Psoas muscle (tissue), 8 donors: Measurements from ENCODE around the gene LY6G6C. TPM values are rescaled to one million over a fixed set of nuclear protein-coding genes. Genes with fewer than 3 reads are reported as not detected.
A peak's percentile ranks its signal among the peaks of the same experiment; 100 is the strongest.

Experiments used
- ATAC-seq, 4 donors: fragments of 200-7000 bp; cut with Tn5 transposase; one replicate each; pipeline ENCODE4 v1.9.1; 2020; ENCODE audit warnings: moderate library complexity in 3 of 4, mild to moderate bottlenecking in 2 of 4
- DNase-seq, 2 donors: peaks; one replicate each; pipeline ENCODE4 v3.0.0-alpha.2; 2020
- H3K27ac ChIP-seq: fragments of 200-600 bp; one replicate; pipeline ENCODE4 v1.8.0; 2022
- H3K27me3 ChIP-seq, 3 donors: fragments of 200-600 bp in 1 of 3; one replicate each; pipeline versions ENCODE4 v1.6.1 to v1.8.0; 2013 to 2022; ENCODE audit warnings: low read length in 2 of 3, mild to moderate bottlenecking in 2 of 3, moderate library complexity in 1 of 3; ENCODE audit not compliant: insufficient read depth in 3 of 3
- H3K36me3 ChIP-seq, 2 donors: fragments of 200-600 bp in 1 of 2; one replicate each; pipeline versions ENCODE4 v1.6.1 to v1.8.0; 2013 to 2022; ENCODE audit warnings: low read depth in 1 of 2, mild to moderate bottlenecking in 1 of 2, moderate library complexity in 1 of 2; ENCODE audit not compliant: insufficient read depth in 1 of 2
- H3K4me1 ChIP-seq: fragments of 200-600 bp; one replicate; pipeline ENCODE4 v1.8.0; 2022
- H3K4me3 ChIP-seq: fragments of 200-600 bp; one replicate; pipeline ENCODE4 v1.8.0; 2022; ENCODE audit warnings: mild to moderate bottlenecking
- H3K9me3 ChIP-seq: fragments of 200-600 bp; one replicate; pipeline ENCODE4 v1.8.0; 2022
- WGBS, 3 donors: extraction: QIAGEN DNeasy Blood & Tissue Kit; methylation state at CpG; one replicate each; pipeline versions ENCODE4 v1.1.6 to v1.1.7; 2013; 5-methylcytosine and 5-hydroxymethylcytosine counted together
- intact Hi-C, 2 donors: fragments of 100-400 bp; cut with DNase I; formaldehyde crosslinking; loops; one replicate each; pipeline versions ENCODE4 v1.11.0 to v1.14.2; 2022
- polyA plus RNA-seq, 3 donors: library from polyadenylated mRNA; stranded (reverse); fragments of 200-250 nt; gene quantifications; one replicate each; pipeline ENCODE4 v1.2.3, GENCODE V29; 2013
- total RNA-seq, 4 donors: library from RNA; stranded (reverse); fragmentation: NEBNext Ultra II Directional in 2 of 4; extraction: Animal tissue kit (Norgen Biotek cat#: 25700) in 2 of 4; gene quantifications; one replicate each; pipeline versions ENCODE4 v1.2.1 to v1.2.4, GENCODE V29; 2021 to 2023
- TF ChIP-seq, protein P1 (sequence below): fragments of 200-600 bp; IDR thresholded peaks from one replicate; pipeline ENCODE4 v1.8.0; 2022; ENCODE audit warnings: antibody characterized with exemption
- donor health status: healthy with polysubstance abuse.
- donor health status: DM: no; HTN: no; CAD: no; lungs with moderate emphysema.
- donor health status: Bipolar disorder and iron deficiency.
- donor health status: healthy.
- donor health status: DM: yes; HTN: yes; CAD: no.
- donor health status: DM: no; HTN: no; CAD: no.
- donor health status: DM: no; HTN: no; CAD: no.
- donor health status: DM: yes; HTN: yes; CAD: no.

Gene LY6G6C
- total and polyA plus RNA-seq, 7 donors = not detected

DNA sequence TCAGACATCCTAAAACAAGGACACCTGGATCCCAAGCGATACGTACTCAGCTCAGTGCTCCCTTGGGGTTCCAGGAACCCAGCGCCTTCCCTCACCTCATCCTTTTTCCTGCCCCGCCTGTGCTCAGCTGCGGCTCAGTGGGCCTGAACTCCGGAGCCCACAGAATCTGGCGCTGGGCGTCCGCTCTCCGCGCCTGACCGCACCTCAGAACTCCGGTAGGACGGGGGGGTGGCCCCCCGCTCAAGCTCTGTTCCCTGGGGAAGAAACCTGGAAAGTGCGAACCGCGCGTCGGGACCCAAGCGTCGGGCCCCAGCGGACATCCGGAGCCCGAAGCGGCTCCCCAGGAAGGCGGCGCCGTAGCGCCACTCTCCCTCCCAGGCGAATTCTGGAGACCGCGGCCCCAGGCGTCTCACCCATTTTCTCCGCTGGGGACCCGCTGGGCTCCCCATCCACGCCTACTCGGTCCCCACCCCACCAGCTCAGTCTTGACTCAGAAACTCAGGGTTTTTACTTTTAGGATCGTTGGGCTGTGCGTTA, 40.3 kb downstream of the LY6G6C start:
- Histone ChIP-seq H3K4me1 (peaks cover 8% of the 10 kb centered on the region), H3K9me3 (no peaks in the 10 kb centered on the region), H3K4me3 (peak overlapping the region; percentile 70), H3K27ac (peak overlapping the region; percentile 13), H3K36me3 (peaks cover 0 to 23% of the 10 kb centered on the region in 2 donors), H3K27me3 (no peaks in the 10 kb centered on the region)
- TF ChIP-seq, protein P1, sequence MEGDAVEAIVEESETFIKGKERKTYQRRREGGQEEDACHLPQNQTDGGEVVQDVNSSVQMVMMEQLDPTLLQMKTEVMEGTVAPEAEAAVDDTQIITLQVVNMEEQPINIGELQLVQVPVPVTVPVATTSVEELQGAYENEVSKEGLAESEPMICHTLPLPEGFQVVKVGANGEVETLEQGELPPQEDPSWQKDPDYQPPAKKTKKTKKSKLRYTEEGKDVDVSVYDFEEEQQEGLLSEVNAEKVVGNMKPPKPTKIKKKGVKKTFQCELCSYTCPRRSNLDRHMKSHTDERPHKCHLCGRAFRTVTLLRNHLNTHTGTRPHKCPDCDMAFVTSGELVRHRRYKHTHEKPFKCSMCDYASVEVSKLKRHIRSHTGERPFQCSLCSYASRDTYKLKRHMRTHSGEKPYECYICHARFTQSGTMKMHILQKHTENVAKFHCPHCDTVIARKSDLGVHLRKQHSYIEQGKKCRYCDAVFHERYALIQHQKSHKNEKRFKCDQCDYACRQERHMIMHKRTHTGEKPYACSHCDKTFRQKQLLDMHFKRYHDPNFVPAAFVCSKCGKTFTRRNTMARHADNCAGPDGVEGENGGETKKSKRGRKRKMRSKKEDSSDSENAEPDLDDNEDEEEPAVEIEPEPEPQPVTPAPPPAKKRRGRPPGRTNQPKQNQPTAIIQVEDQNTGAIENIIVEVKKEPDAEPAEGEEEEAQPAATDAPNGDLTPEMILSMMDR = no peak
- ATAC-seq (peak; percentile 45 to 76 (median 52)), DNase-seq (peak; percentile 36 to 67)
- 1 to 3% (median 1%) methylated on average over 40 of the region's 40 CpGs for WGBS, 3 donors
- intact Hi-C loops = loop anchor here (2.0 to 10.0 kb wide), 6 partner anchors 86 to 271 kb away; partner anchors contain the start of gene NEU1 (in 1 of the 2)

DNA sequence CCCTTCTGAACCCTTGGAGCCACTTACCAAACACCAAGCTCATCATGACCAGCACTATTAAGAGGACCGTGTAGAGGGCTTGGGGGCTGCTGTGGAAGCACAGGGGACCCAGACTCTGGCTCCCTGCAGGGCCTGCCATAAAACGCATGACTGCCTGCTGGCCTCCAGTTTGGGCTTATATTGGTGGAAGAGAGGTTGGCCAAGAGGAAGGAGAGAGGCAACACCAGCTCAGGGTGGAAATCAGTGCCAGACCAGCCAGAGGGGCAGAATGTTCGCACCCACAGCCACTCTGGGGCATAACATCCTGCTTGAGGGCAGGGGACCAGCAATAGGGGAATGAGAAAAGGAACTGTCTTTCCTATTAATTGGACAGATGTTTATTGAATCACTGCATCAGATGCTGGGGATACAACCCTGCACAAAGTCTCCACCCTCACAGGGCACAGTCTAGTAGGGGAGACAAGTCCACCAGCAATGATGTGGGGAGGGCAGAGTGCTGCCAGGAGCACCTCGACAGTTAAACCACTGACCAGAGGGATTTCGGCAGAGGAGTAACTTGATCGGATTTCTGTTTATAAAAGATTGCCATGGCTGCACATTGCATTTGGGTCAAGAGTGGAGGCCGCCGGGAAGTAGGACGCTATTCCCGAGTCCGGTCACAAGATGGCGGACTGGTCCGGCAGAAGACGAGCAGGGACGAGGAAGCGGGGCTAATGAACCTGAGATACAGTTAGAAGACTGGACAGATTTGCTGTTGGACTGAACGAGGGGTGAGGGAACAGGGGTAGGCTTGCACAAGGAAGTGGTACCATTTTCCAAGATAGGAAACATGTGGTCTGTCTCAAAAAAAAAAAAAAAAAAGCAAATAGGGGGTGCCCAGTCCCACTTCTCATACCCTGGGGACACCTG, 41.1 kb downstream of the LY6G6C start, which contains the start of gene LY6G5C:
LY6G5C (minus strand) TSS at position 842 of the 909 bp plus-strand sequence; CDS start at position 148, 694 bp downstream.
- Histone ChIP-seq H3K27ac (peak within 1 kb of the TSS; percentile 13), H3K4me3 (peak within 1 kb of the TSS; percentile 70), H3K36me3 (peaks cover 0 to 16% of the 10 kb centered on the region in 2 donors), H3K27me3 (no peaks in the 10 kb centered on the region), H3K9me3 (no peaks in the 10 kb centered on the region), H3K4me1 (peaks cover 8% of the 10 kb centered on the region)
- ATAC-seq (peak; percentile 90 to 96 (median 94)), DNase-seq (peak; percentile 82 to 91)
- 9 to 12% (median 11%) methylated on average over 17 of the region's 17 CpGs for WGBS, 3 donors
- intact Hi-C loops = loop anchor here (2.0 to 10.0 kb wide), 6 partner anchors 87 to 272 kb away; partner anchors contain the start of gene NEU1 (in 1 of the 2)
- TF ChIP-seq, protein P1 = peak; percentile 71

DNA sequence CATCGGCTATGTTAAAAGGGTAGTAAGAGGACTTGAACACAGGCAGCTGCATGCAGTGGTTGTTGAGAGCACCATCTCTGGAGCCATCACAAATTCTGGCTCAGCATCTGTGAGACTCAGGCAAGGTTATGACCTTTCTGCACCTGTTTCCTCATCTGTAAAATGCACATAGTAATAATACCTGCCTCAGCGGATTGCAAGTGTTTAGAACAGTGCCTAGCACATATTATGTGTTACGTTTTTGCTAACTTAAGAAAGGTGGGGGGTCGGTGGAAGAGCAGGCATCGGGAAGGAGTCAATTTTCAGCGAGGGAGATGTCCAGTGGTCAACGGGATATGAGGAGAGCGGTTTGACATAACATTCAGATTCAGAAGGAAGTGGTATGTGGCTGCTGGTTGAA, 43.6 kb downstream of the LY6G6C start:
- Histone ChIP-seq H3K27ac (no peak overlapping the region), H3K27me3 (no peaks in the 10 kb centered on the region), H3K4me1 (peaks cover 8% of the 10 kb centered on the region), H3K9me3 (no peaks in the 10 kb centered on the region), H3K4me3 (no peak overlapping the region), H3K36me3 (peaks cover 0 to 18% of the 10 kb centered on the region in 2 donors)
- WGBS, 3 donors = 54 to 68% (median 57%) methylated on average over 8 of the region's 8 CpGs
- no peak for ATAC-seq
- intact Hi-C loops = no loop called here
- TF ChIP-seq, protein P1 = no peak
- no peak for DNase-seq

DNA sequence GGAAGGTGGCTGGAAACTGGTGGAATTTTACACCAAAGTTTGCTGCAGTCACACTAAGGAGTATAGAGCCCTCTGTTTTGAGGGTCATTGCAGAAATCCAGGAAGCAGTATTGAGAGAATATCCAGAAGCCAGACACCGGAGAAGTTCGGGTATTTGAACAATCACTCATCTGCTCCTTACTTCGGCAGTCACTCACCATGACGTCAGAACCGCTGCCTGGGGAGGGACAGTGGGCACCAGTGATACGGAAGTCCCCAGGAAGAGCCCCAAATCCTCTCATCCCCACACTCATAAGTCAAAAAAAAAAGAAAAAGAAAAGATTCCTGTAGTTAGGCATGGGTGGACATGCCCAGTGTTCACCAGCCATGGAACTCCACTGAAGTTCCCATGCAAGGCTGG, 44.6 kb downstream of the LY6G6C start:
- 55 to 69% (median 64%) methylated on average over 6 of the region's 6 CpGs for WGBS, 3 donors
- Histone ChIP-seq H3K36me3 (peaks cover 0 to 29% of the 10 kb centered on the region in 2 donors), H3K9me3 (no peaks in the 10 kb centered on the region), H3K4me3 (no peak overlapping the region), H3K27me3 (no peaks in the 10 kb centered on the region), H3K27ac (no peak overlapping the region), H3K4me1 (peaks cover 8% of the 10 kb centered on the region)
- no peak for DNase-seq
- intact Hi-C loops = no loop called here
- TF ChIP-seq, protein P1 = no peak
- ATAC-seq = no peak
